Stomach (tissue), 4 donors: ENCODE results near the gene GUSB.

ENCODE experiments used
- EP300 ChIP-seq: sonication (generic); formaldehyde crosslinking; IDR thresholded peaks from one replicate; pipeline ENCODE4 v1.6.1; 2017; ENCODE audit warnings: antibody characterized with exemption
- POLR2A ChIP-seq, 4 donors: fragments of 450-650 bp; IDR thresholded peaks; one replicate each; pipeline ENCODE4 v1.6.1; 2016; ENCODE audit warnings: antibody characterized with exemption in 4 of 4, control low read depth in 2 of 4, mild to moderate bottlenecking in 1 of 4, moderate library complexity in 1 of 4
- POLR2AphosphoS5 ChIP-seq, 3 donors: sonication (generic); formaldehyde crosslinking; IDR thresholded peaks; one replicate each; pipeline ENCODE4 v1.6.1; 2016; ENCODE audit warnings: antibody characterized with exemption in 3 of 3
- TF ChIP-seq, protein P1 (sequence below), 7 experiments: fragments of 450-650 bp in 4 of 7; fragments of 200-600 bp in 3 of 7; sonication (generic) in 3 of 7; IDR thresholded peaks; one replicate each; pipeline ENCODE4 v1.5.1; 2016 to 2019; ENCODE audit warnings: antibody characterized with exemption in 7 of 7, control low read depth in 2 of 7, mild to moderate bottlenecking in 1 of 7

DNA sequence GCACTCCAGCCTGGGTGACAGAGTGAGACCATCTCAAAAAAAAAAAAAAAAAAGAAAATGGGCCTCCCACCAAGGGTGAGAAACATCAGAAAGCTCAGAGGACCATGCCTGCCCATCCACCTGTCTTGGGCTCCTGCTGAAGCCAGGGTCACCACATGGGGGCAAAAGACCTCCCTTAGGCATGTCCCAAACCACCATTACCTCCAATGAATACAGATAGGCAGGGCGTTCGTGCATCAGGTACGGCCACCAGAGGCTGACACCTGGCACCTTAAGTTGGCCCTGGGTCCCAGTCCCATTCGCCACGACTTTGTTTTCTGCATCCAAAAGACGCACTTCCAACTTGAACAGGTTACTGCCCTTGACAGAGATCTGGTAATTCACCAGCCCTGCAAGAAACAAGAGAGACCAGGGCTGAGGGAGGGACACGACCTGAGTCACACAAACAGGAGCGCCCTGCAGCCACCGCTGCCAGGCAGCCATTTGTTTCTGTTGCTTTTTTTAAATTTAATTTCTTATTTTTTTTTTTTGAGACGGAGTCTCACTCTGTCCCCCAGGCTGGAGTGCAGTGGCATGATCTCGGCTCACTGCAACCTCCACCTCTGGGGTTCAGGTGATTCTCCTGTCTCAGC, 6.1 kb downstream of the GUSB start:
- TF ChIP-seq, protein P1, sequence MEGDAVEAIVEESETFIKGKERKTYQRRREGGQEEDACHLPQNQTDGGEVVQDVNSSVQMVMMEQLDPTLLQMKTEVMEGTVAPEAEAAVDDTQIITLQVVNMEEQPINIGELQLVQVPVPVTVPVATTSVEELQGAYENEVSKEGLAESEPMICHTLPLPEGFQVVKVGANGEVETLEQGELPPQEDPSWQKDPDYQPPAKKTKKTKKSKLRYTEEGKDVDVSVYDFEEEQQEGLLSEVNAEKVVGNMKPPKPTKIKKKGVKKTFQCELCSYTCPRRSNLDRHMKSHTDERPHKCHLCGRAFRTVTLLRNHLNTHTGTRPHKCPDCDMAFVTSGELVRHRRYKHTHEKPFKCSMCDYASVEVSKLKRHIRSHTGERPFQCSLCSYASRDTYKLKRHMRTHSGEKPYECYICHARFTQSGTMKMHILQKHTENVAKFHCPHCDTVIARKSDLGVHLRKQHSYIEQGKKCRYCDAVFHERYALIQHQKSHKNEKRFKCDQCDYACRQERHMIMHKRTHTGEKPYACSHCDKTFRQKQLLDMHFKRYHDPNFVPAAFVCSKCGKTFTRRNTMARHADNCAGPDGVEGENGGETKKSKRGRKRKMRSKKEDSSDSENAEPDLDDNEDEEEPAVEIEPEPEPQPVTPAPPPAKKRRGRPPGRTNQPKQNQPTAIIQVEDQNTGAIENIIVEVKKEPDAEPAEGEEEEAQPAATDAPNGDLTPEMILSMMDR (IDR thresholded peaks at IDR 0.05) = no peak
- TF ChIP-seq EP300 (no peak), POLR2A (IDR thresholded peaks at IDR 0.05) (no peak), POLR2AphosphoS5 (IDR thresholded peaks at IDR 0.05) (no peak)
